ENCODE measurements around the gene PODXL2. TPM values are rescaled to one million over a fixed set of nuclear protein-coding genes. Genes with fewer than 3 reads are reported as not detected.

PODXL2 gene
- total RNA-seq, 1 experiment from 2014 or later, result 26.6 TPM

- no TSS peak for BruUV-seq (replicated peaks)
- TF ChIP-seq EZH2 (IDR thresholded peaks at IDR 0.05; ENCODE audit: borderline replicate concordance, low read depth, low read length, poor library complexity, severe bottlenecking) (no peak), CTCF (conservative IDR thresholded peaks at IDR 0.05; ENCODE audit: low read depth, low read length) (no peak)
Measured at GRCh38 chr3:127714866-127715265, 85.9 kb downstream of the PODXL2 start.

GRCh38 chr3:127715532-127715931 is 86.5 kb downstream of the PODXL2 start:
- H3K27me3 ChIP-seq (replicated peaks; ENCODE audit: insufficient read depth, low read depth, low read length, poor library complexity), result no peaks in the 10 kb centered on the region
- no TSS peak for BruUV-seq (replicated peaks)
- H3K4me3 ChIP-seq (ENCODE audit: low read depth, low read length, poor library complexity, severe bottlenecking), result no peak overlapping the region
- CTCF ChIA-PET, result no interaction called here
- H3K27ac ChIP-seq (ENCODE audit: low read depth, low read length, poor library complexity, severe bottlenecking), result no peak overlapping the region
- TF ChIP-seq CTCF (conservative IDR thresholded peaks at IDR 0.05; ENCODE audit: low read depth, low read length), result no peak
- TF ChIP-seq EZH2 (IDR thresholded peaks at IDR 0.05; ENCODE audit: borderline replicate concordance, low read depth, low read length, poor library complexity, severe bottlenecking), result no peak
- no peaks in the 10 kb centered on the region for H3K36me3 ChIP-seq (ENCODE audit: insufficient read depth, low read length, poor library complexity, severe bottlenecking)
- H3K9me3 ChIP-seq (ENCODE audit: low read depth, low read length, poor library complexity, severe bottlenecking), result no peaks in the 10 kb centered on the region
- intact Hi-C loops (cut with micrococcal nuclease; ENCODE audit: unreplicated experiment), result no loop called here
- POLR2A ChIA-PET (ENCODE audit: low non-redundant PET), result no interaction called here
- no peak for DNase-seq (ENCODE audit: low spot score)
- no peaks in the 10 kb centered on the region for H3K4me1 ChIP-seq (ENCODE audit: insufficient read depth, low read length, poor library complexity, severe bottlenecking)

More at GRCh38 chr3:127714866-127715265, 85.9 kb downstream of the PODXL2 start:
- Histone ChIP-seq H3K27ac (ENCODE audit: low read depth, low read length, poor library complexity, severe bottlenecking) (no peak overlapping the region), H3K27me3 (replicated peaks; ENCODE audit: insufficient read depth, low read depth, low read length, poor library complexity) (no peaks in the 10 kb centered on the region), H3K4me1 (ENCODE audit: insufficient read depth, low read length, poor library complexity, severe bottlenecking) (no peaks in the 10 kb centered on the region), H3K4me3 (ENCODE audit: low read depth, low read length, poor library complexity, severe bottlenecking) (no peak overlapping the region), H3K36me3 (ENCODE audit: insufficient read depth, low read length, poor library complexity, severe bottlenecking) (no peaks in the 10 kb centered on the region), H3K9me3 (ENCODE audit: low read depth, low read length, poor library complexity, severe bottlenecking) (no peaks in the 10 kb centered on the region)
- POLR2A ChIA-PET (ENCODE audit: low non-redundant PET), result no interaction called here
- DNase-seq (ENCODE audit: low spot score), result no peak
- CTCF ChIA-PET, result no interaction called here
- intact Hi-C loops (cut with micrococcal nuclease; ENCODE audit: unreplicated experiment), result no loop called here

GRCh38 chr3:127716384-127716783 is 87.4 kb downstream of the PODXL2 start:
- POLR2A ChIA-PET (ENCODE audit: low non-redundant PET), result no interaction called here
- H3K9me3 ChIP-seq (ENCODE audit: low read depth, low read length, poor library complexity, severe bottlenecking), result no peaks in the 10 kb centered on the region
- BruUV-seq (replicated peaks), result no TSS peak

More at GRCh38 chr3:127716384-127716783, 87.4 kb downstream of the PODXL2 start:
- no peaks in the 10 kb centered on the region for H3K36me3 ChIP-seq (ENCODE audit: insufficient read depth, low read length, poor library complexity, severe bottlenecking)
- no peak overlapping the region for H3K4me3 ChIP-seq (ENCODE audit: low read depth, low read length, poor library complexity, severe bottlenecking)
- no peaks in the 10 kb centered on the region for H3K27me3 ChIP-seq (replicated peaks; ENCODE audit: insufficient read depth, low read depth, low read length, poor library complexity)
- no peak overlapping the region for H3K27ac ChIP-seq (ENCODE audit: low read depth, low read length, poor library complexity, severe bottlenecking)
- no peak for DNase-seq (ENCODE audit: low spot score)
- CTCF ChIA-PET, result no interaction called here
- H3K4me1 ChIP-seq (ENCODE audit: insufficient read depth, low read length, poor library complexity, severe bottlenecking), result no peaks in the 10 kb centered on the region
- TF ChIP-seq EZH2 (IDR thresholded peaks at IDR 0.05; ENCODE audit: borderline replicate concordance, low read depth, low read length, poor library complexity, severe bottlenecking) (no peak), CTCF (conservative IDR thresholded peaks at IDR 0.05; ENCODE audit: low read depth, low read length) (no peak)
- intact Hi-C loops (cut with micrococcal nuclease; ENCODE audit: unreplicated experiment), result no loop called here

Data from A673 (cell line).